ENCODE results near the gene KRTAP1-3. TPM values are rescaled to one million over a fixed set of nuclear protein-coding genes. Genes with fewer than 3 reads are reported as not detected.
"Not testable (repeated sequence)": the region's sequence is repeated elsewhere in the genome, so short reads cannot be mapped to it uniquely, and the experiment has no call there.

KRTAP1-3 gene
- total RNA-seq, 1 donor = not detected

DNA sequence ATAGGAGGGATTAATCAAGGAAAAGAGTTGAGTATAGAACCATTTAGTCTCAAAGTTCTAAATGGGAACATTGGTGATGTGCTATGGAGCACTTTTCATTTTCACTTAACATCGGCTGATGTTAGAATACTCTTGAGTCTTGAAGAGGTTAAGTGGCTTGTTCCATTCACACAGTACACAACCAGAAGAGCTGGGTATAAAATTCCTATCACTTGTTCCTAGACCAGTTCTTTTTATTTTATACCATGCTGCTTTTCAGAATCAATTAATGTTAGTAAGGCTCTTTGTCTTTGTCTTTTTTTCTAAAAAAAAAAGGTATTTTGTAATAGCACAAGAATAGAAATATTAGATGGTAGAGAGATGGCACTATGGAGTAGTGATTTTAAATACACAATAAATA lies 8.3 kb upstream of the KRTAP1-3 start:
- H3K4me3 ChIP-seq (ENCODE audit: low read depth, low read length) = no peak overlapping the region
- no peak for DNase-seq (ENCODE audit: low read depth)
- no peak for TF ChIP-seq CTCF (IDR thresholded peaks at IDR 0.05; ENCODE audit: insufficient read depth, low read depth, low read length)

- DNase-seq (ENCODE audit: low read depth); H3K4me3 ChIP-seq (ENCODE audit: low read depth, low read length): not testable (repeated sequence)
Observed at GRCh38 chr17:41040783-41041571, 6.3 kb upstream of the KRTAP1-3 start, which contains the start of gene KRTAP1-1. Gene KRTAP1-1 (minus strand): TSS chr17:41041450. CDS start chr17:41041397, 53 bp downstream.

DNA sequence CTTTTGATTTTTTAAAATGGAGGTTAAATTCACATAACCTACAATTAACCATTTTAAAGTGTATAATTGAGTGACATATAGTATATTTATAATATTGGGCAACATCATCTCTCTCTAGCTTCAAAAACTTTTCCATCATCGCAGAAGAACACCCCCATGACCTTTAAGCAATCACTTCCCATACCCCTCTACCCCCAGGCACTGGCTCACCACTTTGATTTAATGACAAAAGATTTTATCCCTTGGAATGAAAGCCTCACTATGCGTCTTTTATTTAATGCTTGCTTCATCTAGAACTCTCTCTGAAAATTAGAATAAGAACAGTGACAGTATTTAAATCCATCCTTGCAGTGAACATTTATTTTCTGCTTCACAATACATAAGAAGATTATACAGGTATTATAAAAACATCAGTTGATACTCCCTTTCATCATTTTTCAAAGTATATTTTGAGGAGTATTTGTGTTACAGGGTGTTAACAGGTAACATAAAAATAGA lies 3.2 kb upstream of the KRTAP1-3 start:
- H3K4me3 ChIP-seq (ENCODE audit: low read depth, low read length) = no peak overlapping the region
- DNase-seq (ENCODE audit: low read depth) = no peak
- TF ChIP-seq CTCF (IDR thresholded peaks at IDR 0.05; ENCODE audit: insufficient read depth, low read depth, low read length) = no peak

DNA sequence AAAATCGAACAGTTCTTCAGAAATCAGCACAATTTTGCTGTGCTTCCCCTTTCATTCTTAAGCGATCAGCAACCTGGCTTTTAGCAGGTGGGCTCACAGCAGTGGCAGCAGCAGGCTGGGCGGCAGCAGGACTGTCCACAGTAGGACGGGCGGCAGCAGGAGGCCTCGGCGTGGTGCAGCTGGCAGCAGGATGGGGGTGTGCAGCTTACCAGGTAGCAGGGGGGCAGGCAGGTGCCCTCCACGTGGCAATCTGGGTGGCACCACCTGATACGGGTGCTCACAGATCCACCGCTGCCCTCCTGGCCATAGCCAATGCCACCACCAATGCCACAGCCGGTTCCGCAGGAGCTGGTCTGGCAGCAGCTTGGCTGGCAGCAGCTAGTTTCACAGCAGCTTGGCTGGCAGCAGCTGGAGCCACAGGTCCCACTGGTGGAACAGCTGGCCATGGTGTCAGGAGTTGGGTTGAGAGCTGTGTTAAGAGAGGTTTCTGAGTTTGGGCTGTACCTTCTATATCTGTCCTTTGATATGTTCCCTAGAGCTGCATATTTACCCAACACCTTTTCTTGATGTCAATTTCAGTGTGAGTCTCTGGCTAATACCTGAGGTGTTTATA lies 4.9 kb downstream of the KRTAP1-3 start, which contains the start of gene KRTAP1-4:
Gene KRTAP1-4 (minus strand): TSS at position 563 of the 613 bp plus-strand sequence. CDS start 117 bp downstream, at position 446.
- DNase-seq (ENCODE audit: low read depth) = no peak
- TF ChIP-seq CTCF (IDR thresholded peaks at IDR 0.05; ENCODE audit: insufficient read depth, low read depth, low read length) = no peak
- no peak within 1 kb of the TSS for H3K4me3 ChIP-seq (ENCODE audit: low read depth, low read length)

GRCh38 chr17:41026715-41027471 lies 7.8 kb downstream of the KRTAP1-3 start, which contains the start of gene KRTAP1-5:
Gene KRTAP1-5 (minus strand): TSS chr17:41027208. CDS start chr17:41027155, 53 bp downstream.
- no peak for TF ChIP-seq CTCF (IDR thresholded peaks at IDR 0.05; ENCODE audit: insufficient read depth, low read depth, low read length)
- peak; percentile 92 for DNase-seq (ENCODE audit: low read depth)
- H3K4me3 ChIP-seq (ENCODE audit: low read depth, low read length) = no peak within 1 kb of the TSS

DNA sequence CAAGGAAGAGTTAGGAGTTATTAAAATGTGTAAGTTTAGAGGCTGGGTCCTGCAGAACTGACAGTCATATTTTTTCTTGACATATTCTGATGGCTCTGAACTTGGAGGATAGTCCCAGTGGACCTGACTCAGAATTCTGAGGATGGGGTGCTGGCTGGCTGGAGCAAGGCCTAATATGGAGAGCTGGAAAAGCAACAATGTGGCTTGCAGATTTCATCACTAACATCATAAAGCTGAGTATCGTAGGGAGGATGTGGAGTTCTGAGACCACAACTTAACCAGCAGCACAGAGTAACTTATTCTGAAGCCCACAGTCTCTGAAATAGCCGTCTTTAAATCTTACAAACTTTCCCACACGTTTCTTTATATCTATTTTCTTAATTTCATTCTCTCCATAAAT lies 10.0 kb downstream of the KRTAP1-3 start:
- no peak for TF ChIP-seq CTCF (IDR thresholded peaks at IDR 0.05; ENCODE audit: insufficient read depth, low read depth, low read length)
- no peak overlapping the region for H3K4me3 ChIP-seq (ENCODE audit: low read depth, low read length)
- peak; percentile 46 for DNase-seq (ENCODE audit: low read depth)
